Stimulated activated naive CD8-positive, alpha-beta T cell treated with anti-CD3 and anti-CD28 coated beads, Interleukin-15, Interleukin-2, amounts not matched to agents 100 U/mL and 50 U/mL, for 24 hours (primary cell): ENCODE measurements around the gene TNFSF15.
A peak's percentile ranks its signal among the peaks of the same experiment; 100 is the strongest.

Experiments used
- ATAC-seq: fragments of 150-1000 bp; cut with Tn5 transposase; one replicate; pipeline ENCODE4 v1.10.0; 2021
- DNase-seq: peaks from one replicate; pipeline ENCODE4 v3.0.0; 2021

Gene TNFSF15

GRCh38 chr9:114789006-114789405 is 16.8 kb downstream of the TNFSF15 start:
- DNase-seq (no peak), ATAC-seq (no peak)

GRCh38 chr9:114787781-114788498 is 17.9 kb downstream of the TNFSF15 start:
- DNase-seq (no peak), ATAC-seq (no peak)

GRCh38 chr9:114787214-114787613 is 18.6 kb downstream of the TNFSF15 start:
- ATAC-seq (no peak), DNase-seq (no peak)

- DNase-seq (no peak), ATAC-seq (no peak)
Measured at GRCh38 chr9:114785866-114786650, 19.8 kb downstream of the TNFSF15 start.

- DNase-seq (no peak), ATAC-seq (no peak)
Measured at GRCh38 chr9:114784721-114785279, 21.0 kb downstream of the TNFSF15 start.

GRCh38 chr9:114782586-114782985 is 23.3 kb downstream of the TNFSF15 start:
- ATAC-seq (no peak), DNase-seq (no peak)

GRCh38 chr9:114779352-114779845 is 26.4 kb downstream of the TNFSF15 start:
- DNase-seq (no peak), ATAC-seq (no peak)

- ATAC-seq, result peak; percentile 98
- DNase-seq, result peak; percentile 42
Measured at GRCh38 chr9:114777821-114778609, 27.8 kb downstream of the TNFSF15 start.

- no peak for ATAC-seq
- DNase-seq, result no peak
Measured at GRCh38 chr9:114776683-114777399, 29.0 kb downstream of the TNFSF15 start.

- DNase-seq, result no peak
Measured at GRCh38 chr9:114775981-114776380, 29.9 kb downstream of the TNFSF15 start.

GRCh38 chr9:114775121-114775520 is 30.7 kb downstream of the TNFSF15 start:
- ATAC-seq (no peak), DNase-seq (no peak)

More at GRCh38 chr9:114775981-114776380, 29.9 kb downstream of the TNFSF15 start:
- peak; percentile 33 for ATAC-seq

- DNase-seq (no peak), ATAC-seq (no peak)
Measured at GRCh38 chr9:114774524-114774923, 31.3 kb downstream of the TNFSF15 start.

GRCh38 chr9:114771889-114772288 is 34.0 kb downstream of the TNFSF15 start:
- ATAC-seq, result no peak
- DNase-seq, result no peak

GRCh38 chr9:114770991-114771390 is 34.8 kb downstream of the TNFSF15 start:
- ATAC-seq (no peak), DNase-seq (no peak)

- ATAC-seq, result no peak
Measured at GRCh38 chr9:114769624-114770023, 36.2 kb downstream of the TNFSF15 start.

GRCh38 chr9:114763220-114763619 is 42.6 kb downstream of the TNFSF15 start:
- ATAC-seq (no peak), DNase-seq (no peak)

More at GRCh38 chr9:114769624-114770023, 36.2 kb downstream of the TNFSF15 start:
- DNase-seq, result no peak

GRCh38 chr9:114761523-114761922 is 44.3 kb downstream of the TNFSF15 start:
- ATAC-seq, result no peak
- no peak for DNase-seq

GRCh38 chr9:114759512-114760341 is 46.1 kb downstream of the TNFSF15 start:
- DNase-seq, result no peak
- ATAC-seq, result no peak

GRCh38 chr9:114757984-114758383 is 47.9 kb downstream of the TNFSF15 start:
- DNase-seq (no peak), ATAC-seq (no peak)

- no peak for ATAC-seq
- no peak for DNase-seq
Measured at GRCh38 chr9:114757395-114757794, 48.4 kb downstream of the TNFSF15 start.

GRCh38 chr9:114756920-114757319 is 48.9 kb downstream of the TNFSF15 start:
- ATAC-seq, result no peak
- no peak for DNase-seq
